Hepatic stellate cell (primary cell): ENCODE measurements around the gene MDH1.
"Not testable (repeated sequence)": the region's sequence is repeated elsewhere in the genome, so short reads cannot be mapped to it uniquely, and the experiment has no call there.

ENCODE experiments used
- DNase-seq: peaks from one replicate; pipeline ENCODE4 v3.0.0; 2011; ENCODE audit warnings: low spot score

The MDH1 gene

DNA sequence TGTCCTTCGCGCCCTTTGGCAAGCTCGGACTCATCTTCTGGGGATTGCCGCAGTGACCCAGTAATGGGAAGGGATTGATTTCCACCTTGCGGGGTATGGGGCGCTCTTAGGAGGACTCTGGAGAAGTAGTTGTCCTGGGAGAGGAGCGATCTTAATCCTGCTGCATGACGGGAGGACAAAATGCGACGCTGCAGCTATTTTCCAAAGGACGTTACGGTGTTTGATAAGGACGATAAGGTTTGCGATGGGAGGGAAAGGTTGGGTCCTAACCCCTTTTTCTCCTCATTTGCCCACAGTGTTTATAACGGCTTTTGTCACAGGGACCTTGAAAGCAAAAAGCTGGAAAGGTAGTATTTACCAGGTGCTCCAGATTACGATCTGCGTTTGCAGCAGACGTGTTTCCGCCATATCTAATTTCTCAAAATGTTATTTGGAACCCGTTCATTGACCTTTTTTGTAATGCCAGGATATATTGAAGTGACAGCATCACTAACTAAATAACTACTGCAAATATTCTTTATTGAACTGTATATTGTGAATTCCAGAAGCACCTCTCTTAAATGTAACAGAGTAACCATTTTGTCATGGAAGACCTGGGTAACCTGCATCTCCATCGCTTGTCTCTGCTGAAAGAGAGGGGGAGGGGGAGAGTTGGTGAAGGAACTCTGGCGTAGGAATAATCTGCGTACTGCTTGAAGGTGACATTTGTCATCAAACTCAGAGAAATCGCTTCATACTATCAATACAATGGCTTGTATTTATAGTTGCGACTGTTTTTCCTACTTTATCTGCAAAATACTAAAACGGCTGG, 590 bp downstream of the MDH1 start:
- peak; percentile 7 for DNase-seq

DNA sequence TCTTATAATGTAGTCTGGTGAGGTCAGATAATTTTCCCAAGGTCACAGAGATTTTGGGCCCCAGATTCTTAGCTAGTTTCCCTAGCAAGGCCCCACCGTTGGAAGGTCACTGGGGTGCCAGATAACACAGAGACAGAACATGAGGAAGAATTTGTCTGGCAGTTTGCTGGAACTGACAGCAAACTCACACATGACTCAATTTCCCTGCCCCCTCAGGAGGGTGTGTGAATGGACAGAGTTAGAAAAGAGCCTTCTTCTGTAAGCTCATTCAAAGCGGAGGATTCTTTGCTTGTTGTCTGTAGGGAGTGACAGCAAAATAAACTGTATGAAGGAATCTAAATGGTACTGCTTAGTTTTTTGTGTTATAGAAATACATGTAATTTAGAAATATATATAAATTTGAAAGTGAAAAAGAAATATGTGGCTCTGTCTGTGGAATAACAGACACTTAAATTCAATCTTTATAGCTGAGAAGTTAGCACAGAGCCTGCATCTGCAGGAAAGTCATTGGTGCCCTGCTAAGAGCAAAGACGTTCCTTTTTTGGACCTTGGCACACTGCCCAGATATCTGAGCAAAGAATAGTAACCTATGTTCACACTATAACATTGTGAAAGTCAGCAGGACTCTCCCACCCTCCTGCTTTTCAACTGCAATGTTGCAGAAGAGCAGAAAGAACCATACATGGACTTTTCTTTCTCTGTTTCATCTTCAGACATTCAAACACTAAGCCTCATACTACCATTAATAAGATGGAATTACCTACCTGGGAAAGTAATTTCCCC, 2.1 kb downstream of the MDH1 start:
- no peak for DNase-seq

DNA sequence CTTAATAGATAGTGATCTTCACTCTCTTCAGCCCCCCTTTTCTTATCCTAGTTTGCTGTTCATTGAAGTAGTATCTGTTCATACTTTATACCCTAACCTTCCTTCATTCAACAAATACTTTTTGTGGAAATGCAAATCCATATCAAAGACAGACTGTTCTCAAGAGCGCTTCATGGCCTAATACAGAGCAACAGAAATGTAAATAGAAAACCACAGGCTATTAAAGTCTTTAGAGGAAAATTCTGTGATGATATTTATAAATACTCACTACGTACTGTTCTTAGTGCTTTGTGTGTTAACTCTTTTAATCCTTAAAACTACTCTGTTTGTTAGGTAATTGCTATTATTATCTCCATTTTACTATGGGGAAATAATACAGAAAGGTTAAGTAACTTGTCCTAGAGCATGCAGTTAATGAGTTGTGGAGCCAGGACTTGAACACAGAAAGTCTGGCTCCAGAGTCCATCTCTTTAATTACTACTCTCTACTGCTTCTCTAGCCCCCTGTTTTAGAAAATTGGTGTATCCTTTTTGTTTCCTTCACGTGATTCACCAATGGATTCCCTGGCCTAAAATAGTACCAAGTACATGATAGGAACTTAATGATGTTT, 2.9 kb downstream of the MDH1 start:
- DNase-seq = no peak

DNA sequence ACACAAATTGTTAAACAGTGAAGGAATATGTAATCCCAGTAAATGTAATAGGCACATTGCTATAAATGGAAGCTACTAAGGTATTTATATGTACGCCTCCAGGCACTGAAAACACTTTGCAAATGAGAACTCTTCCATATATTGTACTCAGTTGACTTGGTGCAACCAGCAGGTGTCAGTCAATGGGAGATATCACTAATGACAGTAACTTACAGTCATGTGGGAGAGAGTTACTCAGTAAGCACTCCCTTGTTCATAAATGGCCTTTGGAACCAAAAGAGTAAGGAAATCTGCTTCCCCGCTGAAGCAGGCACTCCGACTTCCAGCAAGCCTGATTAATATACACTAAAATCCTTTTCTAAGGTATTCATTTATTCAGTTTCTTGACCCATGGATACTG, 5.9 kb downstream of the MDH1 start:
- no peak for DNase-seq

DNA sequence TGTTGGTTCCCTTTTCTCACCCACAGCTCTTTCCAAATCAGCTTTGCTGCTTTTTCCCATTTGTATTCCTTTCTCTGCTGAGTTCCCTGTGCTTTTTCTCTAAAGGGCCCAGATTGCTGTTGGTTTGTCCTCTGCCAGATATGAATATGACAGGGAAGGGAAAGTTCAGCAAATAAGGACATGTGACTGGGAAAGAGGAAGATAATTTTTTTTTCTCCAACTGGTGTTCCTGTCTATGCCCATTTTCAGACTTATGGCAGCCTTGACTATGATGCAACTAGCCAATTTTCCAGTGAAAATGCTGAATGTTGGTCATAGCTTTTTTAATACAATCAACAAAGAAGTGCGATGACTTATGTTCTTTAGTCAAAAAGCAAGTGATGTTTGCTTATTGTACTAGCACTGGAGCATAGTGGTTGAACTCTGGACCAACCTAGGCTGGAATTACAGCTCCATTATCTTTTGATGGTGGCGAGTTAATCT, 7.7 kb downstream of the MDH1 start:
- no peak for DNase-seq

DNA sequence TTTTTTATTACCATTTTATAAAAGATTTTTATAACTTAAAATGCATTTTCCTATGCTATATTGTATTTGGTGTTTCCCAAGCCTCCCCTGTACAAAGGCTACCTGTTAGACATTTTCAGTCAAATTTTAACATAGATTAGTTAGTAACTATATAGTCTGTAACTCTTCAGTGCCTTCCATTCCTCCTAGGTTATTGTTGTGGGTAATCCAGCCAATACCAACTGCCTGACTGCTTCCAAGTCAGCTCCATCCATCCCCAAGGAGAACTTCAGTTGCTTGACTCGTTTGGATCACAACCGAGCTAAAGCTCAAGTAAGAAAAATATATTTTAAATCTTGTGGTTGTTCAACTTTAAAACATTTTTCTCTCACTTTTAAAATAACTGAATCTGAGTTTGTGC, 10.2 kb downstream of the MDH1 start:
- DNase-seq = no peak

DNA sequence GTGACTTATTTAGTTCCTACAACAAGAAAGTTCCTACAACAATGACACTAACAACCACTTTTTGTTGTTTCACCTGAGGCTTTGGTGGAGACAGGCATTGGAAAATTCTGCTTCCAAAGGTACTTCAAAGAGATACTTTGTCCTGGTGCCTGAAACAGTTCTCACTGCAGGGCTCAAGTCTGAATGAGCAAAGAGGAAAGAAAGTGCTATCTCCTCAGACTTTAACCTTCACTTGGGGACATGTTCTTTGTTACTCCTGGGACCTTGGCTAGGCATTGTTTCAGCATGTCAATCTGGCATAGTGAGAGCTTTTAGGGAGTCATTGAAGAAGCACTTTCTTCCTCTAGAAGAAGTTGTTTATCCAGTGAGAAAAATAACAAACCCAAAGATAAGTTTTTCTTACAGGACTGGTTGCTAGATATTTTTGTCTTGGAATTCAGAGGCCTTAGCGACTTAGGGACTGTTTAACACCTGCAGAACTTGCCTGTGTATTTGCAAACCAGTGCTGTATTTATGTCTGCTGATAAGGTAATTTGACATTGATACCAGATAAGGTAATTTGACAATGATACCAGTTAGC, 12.2 kb downstream of the MDH1 start:
- DNase-seq = no peak

DNA sequence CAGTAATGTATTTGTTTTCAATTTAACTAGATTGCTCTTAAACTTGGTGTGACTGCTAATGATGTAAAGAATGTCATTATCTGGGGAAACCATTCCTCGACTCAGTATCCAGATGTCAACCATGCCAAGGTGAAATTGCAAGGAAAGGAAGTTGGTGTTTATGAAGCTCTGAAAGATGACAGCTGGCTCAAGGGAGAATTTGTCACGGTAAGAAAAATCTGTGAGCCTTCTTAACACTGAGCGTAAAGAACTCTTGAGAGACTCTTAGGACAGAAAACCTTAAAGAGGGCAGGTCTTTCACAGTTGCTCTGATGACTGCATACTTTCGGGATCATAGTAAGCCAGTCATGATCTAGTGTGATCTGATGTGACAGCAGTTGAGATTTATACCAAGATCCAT, 15.9 kb downstream of the MDH1 start:
- no peak for DNase-seq

DNA sequence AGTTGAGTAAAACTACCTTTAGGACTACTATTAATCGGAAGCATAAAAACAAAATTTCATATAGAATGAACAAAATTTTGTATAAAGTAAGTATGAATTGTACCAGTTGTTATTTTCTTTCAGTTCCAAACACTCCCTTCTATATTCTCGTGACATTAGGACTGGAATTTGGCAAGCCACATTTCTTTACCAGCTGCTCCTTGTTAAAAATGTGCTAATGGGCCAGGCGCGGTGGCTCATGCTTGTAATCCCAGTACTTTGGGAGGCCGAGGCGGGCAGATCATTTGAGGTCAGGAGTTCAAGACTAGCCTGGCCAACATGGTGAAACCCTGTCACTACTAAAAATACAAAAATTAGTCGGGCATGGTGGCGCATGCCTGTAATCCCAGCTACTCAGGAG, 20.1 kb downstream of the MDH1 start:
- not testable (repeated sequence) for DNase-seq

DNA sequence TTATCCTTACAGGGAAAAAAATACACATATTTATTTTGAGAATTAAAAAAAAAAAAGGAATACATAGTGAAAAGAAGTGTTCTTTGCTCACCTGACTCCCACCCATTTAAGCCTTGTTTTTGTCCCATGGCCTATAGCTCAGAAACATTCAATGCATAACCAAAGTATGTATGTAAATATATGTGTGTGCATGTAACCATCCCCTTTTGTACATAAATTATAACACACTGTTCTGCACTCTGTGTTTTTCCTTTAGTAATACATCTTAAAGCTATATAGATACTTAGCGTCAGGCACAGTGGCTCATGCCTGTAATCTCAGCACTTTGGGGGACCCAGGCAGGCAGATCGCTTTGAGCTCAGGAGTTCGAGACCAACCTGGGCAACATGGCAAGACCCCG, 21.8 kb downstream of the MDH1 start:
- DNase-seq = no peak

DNA sequence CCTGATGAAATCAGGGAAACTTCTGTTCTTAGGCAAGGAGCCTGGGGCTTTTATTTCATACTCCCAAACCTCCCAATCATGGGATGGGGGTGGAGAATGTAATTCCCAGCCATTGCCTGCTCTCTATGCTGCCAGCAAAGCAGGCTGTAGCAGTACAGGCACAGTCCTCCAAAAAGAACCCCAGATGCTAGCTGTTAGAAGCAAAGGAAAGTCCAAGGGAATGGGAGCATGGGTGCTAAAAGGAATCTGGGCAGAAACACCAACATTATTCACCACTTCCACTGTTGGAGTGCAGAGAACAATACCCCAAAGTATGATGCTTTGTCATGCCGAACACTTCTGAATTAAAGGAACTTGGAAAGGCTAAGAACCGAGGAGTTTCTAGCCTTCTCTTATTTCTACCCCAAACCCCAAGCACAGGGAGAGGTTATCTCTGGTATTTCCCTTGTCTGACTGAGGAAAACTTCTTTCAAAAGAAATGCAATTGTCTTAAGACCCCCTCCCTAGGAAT, 24.7 kb downstream of the MDH1 start:
- DNase-seq = no peak

DNA sequence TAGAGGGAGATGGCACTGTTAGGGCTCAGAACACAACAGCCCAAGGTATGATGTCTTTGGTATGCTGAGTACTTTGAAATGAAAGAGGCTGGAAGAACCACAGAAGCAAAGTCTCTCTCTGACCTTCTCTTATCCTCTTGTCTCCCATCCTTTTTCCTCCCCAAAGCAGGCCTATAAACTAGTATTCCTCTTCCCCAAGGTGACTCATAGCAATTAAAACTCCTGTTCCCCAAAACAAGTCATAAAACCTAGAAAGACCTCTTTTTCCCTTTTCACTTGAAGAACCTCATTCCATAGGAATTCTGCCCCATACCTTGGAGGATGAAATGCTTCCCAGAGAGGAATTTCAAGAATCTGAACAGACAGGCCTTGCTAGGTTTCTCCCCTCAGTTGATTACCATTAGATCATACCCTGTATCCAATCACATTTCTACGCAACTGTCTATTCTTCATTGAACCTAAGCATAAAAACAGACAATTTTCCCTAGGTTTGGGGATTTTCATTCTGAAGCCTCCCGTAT, 25.7 kb downstream of the MDH1 start:
- peak; percentile 19 for DNase-seq

DNA sequence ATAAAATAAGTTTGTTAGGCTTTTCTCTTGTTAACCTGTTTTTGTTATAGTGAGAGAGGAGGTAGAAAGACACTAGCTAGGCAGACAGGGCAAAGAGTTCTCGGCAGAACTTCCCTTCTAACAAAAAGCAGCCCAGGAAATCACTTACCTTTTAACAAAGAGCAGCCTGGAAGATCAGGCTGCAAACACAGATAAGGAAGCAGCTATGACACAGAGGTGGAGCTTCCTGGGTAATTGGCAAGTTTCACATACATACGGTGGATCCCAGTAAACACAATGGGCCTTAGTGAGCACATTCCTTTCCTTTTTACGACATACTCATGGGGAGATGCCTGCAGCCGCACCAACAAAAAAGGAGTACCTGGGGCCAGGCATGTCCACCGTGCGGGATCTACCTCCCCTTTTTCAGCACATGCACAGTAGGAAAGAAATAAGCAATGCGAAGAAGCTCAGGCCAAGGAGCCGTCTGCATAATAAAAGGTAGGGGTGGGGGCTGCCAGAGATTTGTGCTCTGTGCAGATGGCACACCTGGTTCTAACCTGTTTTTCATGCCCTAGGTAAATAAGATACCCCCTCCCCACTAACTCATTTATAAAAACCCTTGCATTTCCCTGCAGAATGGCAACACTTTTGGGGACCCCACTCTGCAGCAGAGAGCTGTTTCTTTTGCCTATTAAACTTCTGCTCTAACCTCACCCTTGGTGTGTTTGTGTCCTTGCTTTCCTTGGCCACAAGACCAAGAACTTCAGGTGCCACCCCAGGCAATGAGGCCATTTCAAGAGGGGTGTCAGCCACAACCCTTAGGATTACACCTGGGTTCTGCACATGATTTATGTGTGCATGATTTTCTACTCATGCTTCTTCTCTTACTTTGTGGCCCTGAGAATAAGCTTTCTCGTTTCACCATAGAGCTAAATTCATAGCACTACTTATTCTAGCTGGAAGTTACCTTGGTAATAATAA, 26.5 kb downstream of the MDH1 start:
- peak; percentile 5 for DNase-seq

DNA sequence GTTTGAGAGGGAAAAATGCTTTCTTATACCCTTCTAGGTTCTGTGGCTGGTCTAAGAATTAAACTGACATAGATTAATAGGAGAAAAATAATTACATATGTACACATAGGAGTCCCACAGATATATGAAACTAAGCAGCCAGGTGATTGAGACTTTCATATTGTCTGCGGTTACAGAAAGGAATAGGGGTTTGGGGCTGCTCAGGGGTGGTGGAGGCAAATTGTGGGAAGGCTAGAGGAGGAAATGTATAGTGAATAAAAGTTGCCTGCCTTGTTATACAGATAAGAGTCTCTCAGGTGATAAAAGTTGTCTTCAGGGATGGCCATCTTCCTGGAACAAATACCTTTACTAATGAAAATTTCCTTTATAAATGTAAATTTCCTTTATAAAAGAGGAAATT, 28.6 kb downstream of the MDH1 start:
- DNase-seq = no peak

DNA sequence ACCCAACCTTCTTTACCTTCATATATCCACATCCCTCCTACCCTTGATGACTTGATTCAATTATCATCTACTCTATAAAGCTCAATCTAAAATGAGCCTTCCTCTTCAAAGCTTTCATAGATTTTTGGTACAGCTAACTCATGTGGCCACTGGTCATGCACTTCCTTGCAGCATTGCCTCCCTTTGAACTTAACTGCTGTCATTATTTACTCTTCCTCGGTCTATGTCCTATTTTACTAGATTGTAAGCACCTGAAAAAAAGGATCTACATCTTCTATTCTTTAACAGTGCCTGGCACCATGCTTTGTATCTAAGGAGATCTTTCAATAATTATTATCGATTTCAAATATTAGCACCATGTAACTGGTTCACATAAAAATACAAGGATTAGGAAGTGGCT, 30.6 kb downstream of the MDH1 start:
- DNase-seq = no peak

DNA sequence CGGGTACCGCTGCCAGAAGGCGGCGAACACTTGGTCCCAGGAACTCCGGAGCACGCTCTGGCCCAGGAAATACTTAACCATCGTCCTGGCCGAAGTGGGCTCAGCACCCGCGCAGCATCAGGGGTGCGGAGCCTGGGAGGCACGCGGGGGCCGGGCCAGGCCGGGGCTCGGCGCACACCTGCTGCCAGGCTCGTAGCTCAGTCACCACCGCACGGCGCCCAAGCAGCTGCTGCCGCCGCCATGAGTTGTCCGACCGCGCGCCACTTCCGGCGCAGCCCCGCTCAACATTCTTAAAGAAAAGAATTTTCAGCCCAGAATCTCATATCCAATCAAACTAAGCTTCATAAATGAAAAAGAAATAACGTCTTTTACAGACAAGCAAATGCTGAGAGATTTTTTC, 34.0 kb downstream of the MDH1 start:
- no peak for DNase-seq

DNA sequence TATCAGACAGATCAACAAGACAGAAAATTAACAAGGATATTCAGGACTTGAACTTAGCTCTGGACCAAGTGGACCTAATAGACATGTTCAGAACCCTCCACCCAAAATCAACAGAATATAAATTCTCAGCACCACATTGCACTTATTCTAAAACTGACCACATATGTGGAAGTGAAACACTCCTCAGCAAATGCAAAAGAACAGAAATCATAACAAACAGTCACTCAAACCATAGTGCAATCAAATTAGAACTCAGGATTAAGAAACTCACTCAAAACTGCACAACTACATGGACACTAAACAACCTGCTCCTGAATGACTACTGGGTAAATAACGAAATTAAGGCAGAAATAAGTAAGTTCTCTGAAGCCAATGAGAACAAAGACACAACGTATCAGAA, 35.0 kb downstream of the MDH1 start:
- not testable (repeated sequence) for DNase-seq

DNA sequence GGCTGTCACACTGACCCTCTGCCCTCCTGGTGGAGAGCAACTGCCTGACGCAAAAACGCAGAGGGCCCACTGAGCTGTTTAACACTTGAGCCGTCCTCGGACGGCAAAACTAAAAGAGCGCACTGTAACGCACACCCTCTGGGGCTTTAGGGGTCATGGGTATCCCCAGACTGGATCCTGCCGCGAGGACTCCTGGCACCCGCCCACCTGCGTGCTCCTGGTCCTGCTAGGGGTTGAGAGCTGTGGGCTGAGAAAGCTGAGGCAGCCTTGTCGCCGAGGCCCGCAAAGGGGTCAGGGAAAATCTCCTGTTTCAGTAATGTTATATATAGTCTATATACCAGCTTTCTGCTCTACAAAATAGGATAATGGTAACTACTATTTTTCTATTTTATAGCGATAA, 39.1 kb downstream of the MDH1 start:
- DNase-seq = no peak

DNA sequence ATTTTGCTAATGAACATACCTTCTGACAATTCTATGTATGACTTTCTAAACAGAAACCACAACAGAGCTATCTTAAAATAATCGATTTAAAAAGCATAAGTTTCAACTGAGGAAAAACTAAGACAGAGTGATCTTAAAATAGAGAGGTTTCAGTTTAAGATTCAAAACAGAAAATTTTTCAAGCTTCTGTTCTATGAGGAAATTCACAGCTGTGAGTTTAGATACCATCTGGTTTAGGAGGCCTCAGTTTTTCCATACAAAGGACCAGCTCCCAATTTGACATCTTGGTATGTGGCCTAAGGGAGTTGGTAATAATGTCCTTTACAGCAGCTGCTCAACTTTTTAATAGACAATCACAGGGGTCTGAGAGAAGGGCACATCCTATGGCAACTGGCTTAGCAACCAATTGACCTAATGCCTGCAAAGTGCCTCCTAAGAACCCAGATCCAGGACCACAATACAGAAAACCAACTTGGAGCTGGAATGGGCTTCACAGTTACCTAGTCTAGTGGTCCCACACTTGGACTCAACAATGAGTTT, 39.7 kb downstream of the MDH1 start:
- DNase-seq = no peak

DNA sequence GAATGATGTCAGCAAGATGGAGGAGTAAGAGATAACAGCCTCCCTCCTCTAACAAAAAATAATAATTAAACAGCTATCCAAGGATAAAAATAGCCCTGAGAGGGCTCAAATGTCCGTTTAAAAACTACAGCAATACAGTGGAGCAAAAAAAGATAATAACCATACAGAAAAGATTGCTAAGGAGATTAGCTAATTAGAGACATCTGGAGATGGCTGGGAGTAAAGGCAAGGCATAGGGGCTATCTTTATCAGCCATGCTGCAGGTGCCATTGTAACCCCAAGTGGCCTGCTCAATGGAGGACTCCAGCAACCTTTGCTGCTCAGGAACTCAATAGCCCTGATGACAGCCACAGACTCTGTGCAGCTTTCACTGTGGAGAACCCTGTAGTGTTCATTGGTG, 42.7 kb downstream of the MDH1 start:
- DNase-seq = no peak

DNA sequence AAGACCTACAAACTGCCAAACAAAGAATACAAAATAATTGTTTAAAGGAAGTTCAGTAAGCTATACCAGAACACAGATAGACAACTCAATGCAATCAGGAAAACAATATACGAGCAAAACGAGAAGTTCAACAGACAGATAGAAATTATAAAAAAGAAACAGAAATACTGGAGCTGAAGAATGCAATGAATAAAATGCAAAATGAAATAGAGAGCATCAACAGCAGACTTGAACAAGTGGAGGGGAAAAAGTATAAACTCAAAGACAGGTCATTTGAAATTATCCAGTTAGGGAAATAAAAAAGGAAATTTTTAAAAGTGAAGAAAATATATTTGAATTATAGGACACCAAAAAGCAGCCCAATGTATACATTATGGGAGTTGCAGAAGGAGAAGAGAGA, 43.6 kb downstream of the MDH1 start:
- DNase-seq = no peak
